AG09309 (cell line): Measurements from ENCODE around the gene TTLL9.
"Not testable (repeated sequence)": the region's sequence is repeated elsewhere in the genome, so short reads cannot be mapped to it uniquely, and the experiment has no call there.

ENCODE experiments used
- DNase-seq: peaks from one replicate; pipeline ENCODE4 v3.0.0-alpha.2; 2010; ENCODE audit warnings: low read depth
- H3K4me3 ChIP-seq: 2 replicates; pipeline ENCODE4 v1.5.1; 2011; ENCODE audit warnings: mild to moderate bottlenecking, low read depth, low read length, moderate library complexity; ENCODE audit not compliant: control insufficient read depth
- CTCF ChIP-seq: IDR thresholded peaks from 2 replicates; pipeline ENCODE4 v1.5.1; 2011; ENCODE audit warnings: mild to moderate bottlenecking, low read depth, low read length, inconsistent platforms; ENCODE audit not compliant: insufficient read depth, control insufficient read depth; ENCODE audit errors: missing control alignments

Gene TTLL9

GRCh38 chr20:31923388-31924331 lies 53.2 kb downstream of the TTLL9 start:
- H3K4me3 ChIP-seq, result no peak overlapping the region
- no peak for DNase-seq
- TF ChIP-seq CTCF, result no peak

GRCh38 chr20:31924561-31924960 lies 54.1 kb downstream of the TTLL9 start:
- H3K4me3 ChIP-seq, result no peak overlapping the region
- DNase-seq, result no peak
- no peak for TF ChIP-seq CTCF

- H3K4me3 ChIP-seq, result no peak overlapping the region
- no peak for TF ChIP-seq CTCF
- no peak for DNase-seq
Measured at GRCh38 chr20:31925631-31926030, 55.2 kb downstream of the TTLL9 start.

- no peak overlapping the region for H3K4me3 ChIP-seq
- no peak for DNase-seq
- no peak for TF ChIP-seq CTCF
Measured at GRCh38 chr20:31926493-31926892, 56.1 kb downstream of the TTLL9 start.

- no peak for DNase-seq
- no peak for TF ChIP-seq CTCF
- H3K4me3 ChIP-seq, result no peak overlapping the region
Measured at GRCh38 chr20:31927627-31928159, 57.3 kb downstream of the TTLL9 start.

- not testable (repeated sequence) for DNase-seq
Measured at GRCh38 chr20:31929631-31930030, 59.2 kb downstream of the TTLL9 start.

GRCh38 chr20:31930779-31931178 lies 60.3 kb downstream of the TTLL9 start:
- no peak for TF ChIP-seq CTCF
- DNase-seq, result no peak
- H3K4me3 ChIP-seq, result no peak overlapping the region

More at GRCh38 chr20:31929631-31930030, 59.2 kb downstream of the TTLL9 start:
- not testable (repeated sequence) for H3K4me3 ChIP-seq
